NB4 (cell line): Measurements from ENCODE around the gene SYNCRIP.
"Not testable (repeated sequence)": the region's sequence is repeated elsewhere in the genome, so short reads cannot be mapped to it uniquely, and the experiment has no call there.

Experiments used
- DNase-seq: peaks from one replicate; pipeline ENCODE4 v3.0.0; 2010; ENCODE audit warnings: low read depth
- H3K4me3 ChIP-seq: one replicate; pipeline ENCODE4 v1.5.1; 2011; ENCODE audit warnings: mild to moderate bottlenecking, low read depth, low read length, moderate library complexity
- MYC ChIP-seq: IDR thresholded peaks from 2 replicates; pipeline ENCODE4 v1.6.1; 2011; ENCODE audit warnings: low read depth, low read length
- POLR2A ChIP-seq: IDR thresholded peaks from 2 replicates; pipeline ENCODE4 v1.6.1; 2011; ENCODE audit warnings: mild to moderate bottlenecking; ENCODE audit not compliant: insufficient read length; ENCODE audit errors: extremely low read depth
- TF ChIP-seq, protein P1 (sequence below): IDR thresholded peaks from 2 replicates; pipeline ENCODE4 v1.6.1; 2011; ENCODE audit warnings: low read depth, low read length
- TF ChIP-seq, protein P2 (sequence below): IDR thresholded peaks from one replicate; pipeline ENCODE4 v1.5.1; 2012; ENCODE audit warnings: low read depth, low read length

SYNCRIP gene

GRCh38 chr6:85568411-85568810 is 74.3 kb downstream of the SYNCRIP start:
- TF ChIP-seq POLR2A (no peak), MYC (no peak)
- peak; percentile 65 for DNase-seq
- no peak overlapping the region for H3K4me3 ChIP-seq

DNA sequence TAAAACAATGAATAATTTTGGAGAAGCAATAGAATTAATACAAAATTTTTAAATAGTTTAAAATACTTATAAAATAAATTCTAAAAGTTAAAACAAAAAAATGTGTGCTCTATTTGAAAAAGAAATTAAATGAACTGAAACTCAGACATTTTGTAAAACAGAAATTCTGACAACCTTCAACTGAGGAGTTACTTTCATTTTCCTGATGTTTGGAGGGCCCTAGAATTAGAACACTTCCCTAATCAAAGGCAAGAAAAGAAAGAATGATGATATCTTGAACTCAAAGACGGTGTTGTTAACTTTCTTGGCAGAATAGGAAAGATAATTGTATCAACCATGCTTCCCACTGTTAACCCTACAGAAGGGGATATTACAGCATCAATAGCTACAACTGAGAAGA is 77.0 kb downstream of the SYNCRIP start:
- TF ChIP-seq MYC (no peak), POLR2A (no peak)
- TF ChIP-seq, protein P1, sequence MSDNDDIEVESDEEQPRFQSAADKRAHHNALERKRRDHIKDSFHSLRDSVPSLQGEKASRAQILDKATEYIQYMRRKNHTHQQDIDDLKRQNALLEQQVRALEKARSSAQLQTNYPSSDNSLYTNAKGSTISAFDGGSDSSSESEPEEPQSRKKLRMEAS = no peak
- TF ChIP-seq, protein P2, sequence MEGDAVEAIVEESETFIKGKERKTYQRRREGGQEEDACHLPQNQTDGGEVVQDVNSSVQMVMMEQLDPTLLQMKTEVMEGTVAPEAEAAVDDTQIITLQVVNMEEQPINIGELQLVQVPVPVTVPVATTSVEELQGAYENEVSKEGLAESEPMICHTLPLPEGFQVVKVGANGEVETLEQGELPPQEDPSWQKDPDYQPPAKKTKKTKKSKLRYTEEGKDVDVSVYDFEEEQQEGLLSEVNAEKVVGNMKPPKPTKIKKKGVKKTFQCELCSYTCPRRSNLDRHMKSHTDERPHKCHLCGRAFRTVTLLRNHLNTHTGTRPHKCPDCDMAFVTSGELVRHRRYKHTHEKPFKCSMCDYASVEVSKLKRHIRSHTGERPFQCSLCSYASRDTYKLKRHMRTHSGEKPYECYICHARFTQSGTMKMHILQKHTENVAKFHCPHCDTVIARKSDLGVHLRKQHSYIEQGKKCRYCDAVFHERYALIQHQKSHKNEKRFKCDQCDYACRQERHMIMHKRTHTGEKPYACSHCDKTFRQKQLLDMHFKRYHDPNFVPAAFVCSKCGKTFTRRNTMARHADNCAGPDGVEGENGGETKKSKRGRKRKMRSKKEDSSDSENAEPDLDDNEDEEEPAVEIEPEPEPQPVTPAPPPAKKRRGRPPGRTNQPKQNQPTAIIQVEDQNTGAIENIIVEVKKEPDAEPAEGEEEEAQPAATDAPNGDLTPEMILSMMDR = no peak
- DNase-seq = no peak

DNA sequence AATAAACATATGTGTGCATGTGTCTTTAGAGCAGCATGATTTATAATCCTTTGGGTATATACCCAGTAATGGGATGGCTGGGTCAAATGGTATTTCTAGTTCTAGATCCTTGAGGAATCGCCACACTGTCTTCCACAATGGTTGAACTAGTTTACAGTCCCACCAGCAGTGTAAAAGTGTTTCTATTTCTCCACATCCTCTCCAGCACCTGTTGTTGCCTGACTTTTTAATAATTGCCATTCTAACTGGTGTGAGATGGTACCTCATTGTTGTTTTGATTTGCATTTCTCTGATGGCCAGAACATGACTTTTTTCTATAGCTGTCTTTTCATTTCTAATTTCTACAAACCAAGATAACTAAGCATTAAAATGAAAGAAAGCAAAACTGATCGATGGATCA is 78.5 kb downstream of the SYNCRIP start:
- not testable (repeated sequence) for DNase-seq, H3K4me3 ChIP-seq

More for the DNA sequence above, 77.0 kb downstream of the SYNCRIP start:
- no peak overlapping the region for H3K4me3 ChIP-seq
